ENCODE measurements around the gene ACTR5.
"Not testable (repeated sequence)": the region's sequence is repeated elsewhere in the genome, so short reads cannot be mapped to it uniquely, and the experiment has no call there.

The ACTR5 gene

DNA sequence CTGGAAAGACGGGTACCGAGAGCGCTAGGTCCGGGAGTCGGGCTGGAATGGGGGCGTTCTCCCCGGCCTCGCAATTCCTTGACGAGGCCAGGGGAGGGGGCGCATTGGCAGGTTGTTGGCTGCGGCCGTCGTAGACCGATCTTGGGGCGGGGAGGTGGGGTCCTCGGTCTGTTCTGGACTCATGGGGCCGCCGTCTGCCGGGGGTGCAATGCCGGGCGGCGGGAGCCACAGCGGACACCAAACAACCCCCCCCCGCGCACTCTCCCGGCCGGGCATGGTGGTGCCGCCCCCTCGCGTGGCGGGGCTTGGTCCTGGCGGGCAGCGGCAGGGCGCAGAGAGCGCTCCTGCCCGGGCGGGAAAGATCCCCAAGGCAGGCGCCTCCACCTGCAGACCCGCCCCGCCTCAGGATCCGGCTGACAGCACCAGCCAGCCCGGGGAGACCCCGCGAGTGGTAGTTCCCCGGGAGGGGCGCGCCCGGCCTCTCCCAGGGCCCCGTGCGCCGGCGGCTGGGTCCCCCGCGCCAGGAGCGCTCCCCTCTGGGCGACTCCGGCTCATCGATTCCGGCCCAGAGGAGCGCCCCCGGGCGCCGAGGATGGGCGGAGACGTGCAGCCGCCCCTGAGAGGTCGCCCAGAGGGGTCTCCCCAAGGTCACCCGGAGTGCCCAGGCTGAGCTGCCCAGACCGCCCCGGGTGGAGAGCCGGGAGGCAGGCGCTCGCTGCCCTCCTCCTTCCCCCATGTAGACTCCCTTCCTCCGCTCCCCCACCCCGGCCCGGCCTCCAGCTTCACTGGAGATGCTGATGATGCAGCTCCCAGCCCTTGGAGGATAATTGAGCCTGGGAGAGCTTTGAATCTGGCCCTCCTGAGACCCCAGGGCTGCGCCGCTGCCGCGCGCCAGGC lies 57.9 kb downstream of the ACTR5 start:
- no peak for DNase-seq

- DNase-seq = peak; percentile 27
These were observed 58.8 kb downstream of the ACTR5 start for GRCh38 chr20:38806855-38807655.

DNA sequence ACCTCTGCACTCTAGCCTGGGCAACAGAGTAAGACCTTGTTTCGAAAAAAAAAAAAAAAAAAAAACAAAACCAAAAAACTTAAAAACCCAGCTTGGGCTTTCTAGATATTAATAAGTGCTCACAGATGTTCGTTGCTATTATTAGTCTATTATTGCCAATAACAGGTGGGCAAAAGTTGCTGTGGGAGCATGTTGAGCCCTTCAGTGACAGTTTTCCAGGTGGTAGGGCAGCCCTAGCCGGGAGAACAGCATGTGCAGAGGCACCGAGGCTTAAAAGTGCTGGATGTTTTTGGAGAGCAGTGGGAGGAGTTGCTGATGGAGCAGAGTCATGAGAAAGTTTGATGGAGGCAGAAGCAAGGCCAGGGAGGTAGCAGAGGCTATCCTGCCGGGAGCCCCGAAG lies 61.7 kb downstream of the ACTR5 start:
- no peak for DNase-seq

DNA sequence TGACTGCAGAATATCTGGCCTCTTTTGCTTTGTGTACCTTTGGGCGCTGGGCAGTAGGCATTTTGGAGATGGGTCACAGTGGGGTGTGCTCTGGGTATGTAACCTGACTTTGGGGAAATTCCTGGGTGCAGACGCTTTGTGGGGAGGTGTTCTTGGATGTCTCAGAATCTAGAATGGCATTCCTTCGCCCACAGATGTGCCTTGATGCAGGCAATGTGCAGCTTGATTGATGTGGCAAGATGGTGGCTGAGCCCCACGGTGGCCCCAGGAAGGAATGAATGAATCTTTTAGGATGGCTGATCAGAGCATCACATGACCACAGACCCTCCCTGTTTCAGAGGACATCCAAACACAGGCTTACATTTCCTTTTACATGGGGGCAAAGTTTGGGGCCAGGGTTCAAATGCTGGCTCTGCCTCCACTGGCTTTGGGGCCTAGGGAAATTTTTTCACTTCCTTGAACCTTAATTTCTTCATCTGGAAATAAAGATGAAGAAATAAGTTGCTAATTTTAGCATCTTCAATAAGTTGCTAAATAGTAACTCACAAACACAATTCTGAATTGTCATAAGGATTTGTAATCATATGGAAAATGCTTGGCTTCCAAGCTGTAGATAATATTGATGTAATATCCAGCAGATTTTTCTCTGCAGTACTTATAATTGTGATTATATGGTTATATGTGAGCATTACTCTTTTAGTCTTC lies 62.8 kb downstream of the ACTR5 start:
- no peak for DNase-seq

- DNase-seq = no peak
These were observed 63.5 kb downstream of the ACTR5 start for GRCh38 chr20:38811769-38812168.

GRCh38 chr20:38812182-38812581 lies 63.9 kb downstream of the ACTR5 start:
- no peak for DNase-seq

- no peak for DNase-seq
These were observed 64.7 kb downstream of the ACTR5 start for GRCh38 chr20:38812709-38813573.

DNA sequence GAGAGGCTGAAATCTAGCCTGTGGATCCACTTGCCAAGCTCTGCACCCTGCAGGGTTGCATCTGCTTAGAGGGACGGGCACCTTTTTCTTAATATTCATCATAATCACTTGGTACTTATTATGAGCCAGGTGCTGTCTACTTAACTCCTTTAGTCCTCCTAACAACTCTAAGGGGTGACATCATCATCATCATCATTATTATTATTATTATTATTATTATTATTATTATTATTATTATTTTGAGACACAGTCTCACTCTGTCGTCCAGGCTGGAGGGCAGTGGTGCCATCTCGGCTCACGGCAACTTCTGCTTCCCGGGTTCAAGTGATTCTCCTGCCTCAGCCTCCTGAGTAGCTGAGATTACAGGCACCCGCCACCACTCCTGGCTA lies 65.3 kb downstream of the ACTR5 start:
- DNase-seq = not testable (repeated sequence)

- DNase-seq = no peak
These were observed 67.2 kb downstream of the ACTR5 start for GRCh38 chr20:38815446-38815845.

DNA sequence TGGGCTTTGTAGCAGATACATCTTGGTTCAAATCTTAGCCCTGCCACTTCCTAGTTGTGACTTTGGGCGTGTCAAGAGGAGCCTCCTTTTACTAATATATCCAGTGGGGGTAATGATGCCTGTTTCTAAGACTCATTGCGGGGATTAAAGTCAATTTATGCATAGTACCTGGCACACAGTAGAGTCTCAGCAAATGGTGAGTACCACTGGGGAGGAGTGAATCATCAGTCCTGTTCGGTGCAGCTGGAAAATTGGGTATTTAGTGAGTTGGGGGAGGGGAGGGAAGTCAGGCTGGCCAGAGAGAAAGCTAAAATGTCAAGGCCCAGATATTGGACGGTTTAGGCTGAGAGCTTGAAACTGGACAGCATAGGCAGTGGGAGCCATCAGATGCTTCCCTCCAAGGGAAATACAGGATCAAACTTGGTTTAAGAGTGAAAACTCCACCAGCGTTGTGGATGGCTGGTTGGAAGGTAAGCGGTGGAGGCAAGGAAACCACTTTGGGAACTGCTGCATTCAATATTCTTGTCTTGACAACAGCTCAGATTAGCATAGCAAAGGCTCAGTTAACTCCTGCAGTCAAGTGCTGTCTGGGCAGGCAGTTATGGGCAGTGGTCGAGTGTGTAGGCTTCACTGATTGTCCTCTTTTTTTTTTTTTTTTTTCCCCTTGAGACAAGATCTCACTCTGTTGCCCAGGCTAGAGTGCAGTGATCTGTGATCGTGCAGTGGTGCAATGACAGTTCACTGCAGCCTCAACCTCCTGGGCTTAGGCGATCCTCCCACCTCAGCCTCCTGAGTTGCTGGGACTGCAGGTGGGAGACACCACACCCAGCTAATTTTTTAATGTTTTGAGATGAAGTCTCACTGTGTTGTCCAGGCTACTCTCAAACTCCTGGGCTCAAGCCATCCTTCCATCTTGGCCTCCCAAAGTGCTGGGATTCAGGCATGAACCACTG lies 70.1 kb downstream of the ACTR5 start:
- no peak for DNase-seq
